HEK293 (cell line): ENCODE results near the gene HDHD5.

ENCODE experiments used
- CTCF ChIA-PET: fragments of 350-600 bp; formaldehyde crosslinking; extraction: SDS; loops from one replicate; lab custom pipeline; 2021; ENCODE audit warnings: antibody characterized with exemption; lab: Yijun Ruan, JAX
- POLR2A ChIA-PET: fragments of 300-600 bp; formaldehyde crosslinking; extraction: SDS; loops from one replicate; lab custom pipeline; 2020; ENCODE audit warnings: antibody characterized with exemption, inconsistent platforms; lab: Yijun Ruan, JAX
- H3K27ac ChIP-seq: fragments of 200-500 bp; sonication (Bioruptor generic); 2 replicates; pipeline ENCODE4 v1.5.1; 2014; ENCODE audit warnings: low read depth, low read length, control low read depth, inconsistent platforms; ENCODE audit errors: extremely low read depth
- H3K36me3 ChIP-seq, 2 experiments: fragments of 200-500 bp in 1 of 2; sonication (Bioruptor generic) in 1 of 2; 1 replicate in 1 of 2; 2 replicates in 1 of 2; pipeline ENCODE4 v1.5.1; 2014 to 2017; ENCODE audit warnings: inconsistent platforms in 2 of 2, low read length in 2 of 2; ENCODE audit not compliant: control insufficient read depth in 2 of 2, insufficient read depth in 1 of 2
- H3K4me1 ChIP-seq: fragments of 200-500 bp; sonication (Bioruptor generic); 2 replicates; pipeline ENCODE4 v1.5.1; 2014; ENCODE audit warnings: mild to moderate bottlenecking, low read length, inconsistent platforms; ENCODE audit not compliant: control insufficient read depth, insufficient read depth
- H3K4me3 ChIP-seq: 2 replicates; pipeline ENCODE4 v1.5.1; 2011; ENCODE audit warnings: low read depth, mild to moderate bottlenecking, control low read depth, low read length, moderate library complexity
- H3K9me3 ChIP-seq: fragments of 200-500 bp; sonication (Bioruptor generic); 2 replicates; pipeline ENCODE4 v1.5.1; 2014; ENCODE audit warnings: low read depth, low read length, inconsistent platforms; ENCODE audit not compliant: control insufficient read depth, insufficient read depth
- KLF9 ChIP-seq: fragments of 450-650 bp; formaldehyde crosslinking; IDR thresholded peaks from 2 replicates; pipeline ENCODE4 v1.5.1; 2016; ENCODE audit warnings: missing biosample characterization, missing genetic modification characterization, low read depth
- OVOL3 ChIP-seq: fragments of 450-650 bp; formaldehyde crosslinking; IDR thresholded peaks from 2 replicates; pipeline ENCODE4 v1.5.1; 2016; ENCODE audit warnings: missing biosample characterization, missing genetic modification characterization
- SALL2 ChIP-seq: fragments of 450-650 bp; formaldehyde crosslinking; IDR thresholded peaks from 2 replicates; pipeline ENCODE4 v1.5.0; 2017; ENCODE audit warnings: missing biosample characterization, mild to moderate bottlenecking, missing genetic modification characterization, borderline replicate concordance
- SP2 ChIP-seq: fragments of 450-650 bp; formaldehyde crosslinking; IDR thresholded peaks from 2 replicates; pipeline ENCODE4 v1.5.1; 2016; ENCODE audit warnings: missing biosample characterization, missing genetic modification characterization
- ZFHX2 ChIP-seq: fragments of 450-650 bp; formaldehyde crosslinking; conservative IDR thresholded peaks from 2 replicates; pipeline ENCODE4 v1.5.1; 2016; ENCODE audit warnings: missing biosample characterization, missing genetic modification characterization
- ZNF133 ChIP-seq: fragments of 450-650 bp; formaldehyde crosslinking; IDR thresholded peaks from 2 replicates; pipeline ENCODE4 v1.5.1; 2016; ENCODE audit warnings: missing biosample characterization, missing genetic modification characterization
- ZNF155 ChIP-seq: fragments of 450-650 bp; formaldehyde crosslinking; IDR thresholded peaks from 2 replicates; pipeline ENCODE4 v1.5.1; 2016; ENCODE audit warnings: missing biosample characterization, missing genetic modification characterization
- ZNF221 ChIP-seq: fragments of 450-650 bp; formaldehyde crosslinking; IDR thresholded peaks from 2 replicates; pipeline ENCODE4 v1.5.1; 2017; ENCODE audit warnings: missing biosample characterization, missing genetic modification characterization, borderline replicate concordance
- ZNF274 ChIP-seq, 2 experiments: fragments of 200-500 bp in 1 of 2; fragments of 450-650 bp in 1 of 2; sonication (Bioruptor generic) in 1 of 2; formaldehyde crosslinking in 1 of 2; IDR thresholded peaks; 2 replicates each; pipeline versions ENCODE4 v1.5.1 to v1.6.1; 2014 to 2016; ENCODE audit warnings: borderline replicate concordance in 1 of 2, inconsistent platforms in 1 of 2, low read length in 1 of 2, missing biosample characterization in 1 of 2, missing genetic modification characterization in 1 of 2
- ZNF292 ChIP-seq: fragments of 450-650 bp; formaldehyde crosslinking; IDR thresholded peaks from 2 replicates; pipeline ENCODE4 v1.5.1; 2016; ENCODE audit warnings: low read depth, missing biosample characterization, missing genetic modification characterization, borderline replicate concordance
- ZNF433 ChIP-seq: fragments of 450-650 bp; formaldehyde crosslinking; IDR thresholded peaks from 2 replicates; pipeline ENCODE4 v1.5.1; 2016; ENCODE audit warnings: missing biosample characterization, missing genetic modification characterization, low read depth
- ZNF571 ChIP-seq: fragments of 450-650 bp; formaldehyde crosslinking; IDR thresholded peaks from 2 replicates; pipeline ENCODE4 v1.5.0; 2017; ENCODE audit warnings: missing biosample characterization, missing genetic modification characterization
- ZNF596 ChIP-seq: fragments of 450-650 bp; IDR thresholded peaks from 2 replicates; pipeline ENCODE4 v1.5.0; 2018; ENCODE audit warnings: missing biosample characterization, mild to moderate bottlenecking, missing genetic modification characterization, moderate library complexity
- ZNF654 ChIP-seq: fragments of 450-650 bp; formaldehyde crosslinking; IDR thresholded peaks from 2 replicates; pipeline ENCODE4 v1.5.1; 2016; ENCODE audit warnings: low read depth, missing biosample characterization, missing genetic modification characterization
- TF ChIP-seq, protein P1 (sequence below): fragments of 450-650 bp; formaldehyde crosslinking; IDR thresholded peaks from 2 replicates; pipeline ENCODE4 v1.5.1; 2017; ENCODE audit warnings: missing biosample characterization, mild to moderate bottlenecking, missing genetic modification characterization, moderate library complexity
- TF ChIP-seq, protein P2 (sequence below): fragments of 450-650 bp; formaldehyde crosslinking; IDR thresholded peaks from 2 replicates; pipeline ENCODE4 v1.5.1; 2016; ENCODE audit warnings: missing biosample characterization, missing genetic modification characterization
- TF ChIP-seq, protein P3 (sequence below): fragments of 450-650 bp; formaldehyde crosslinking; IDR thresholded peaks from 2 replicates; pipeline ENCODE4 v1.5.1; 2017; ENCODE audit warnings: missing biosample characterization, missing genetic modification characterization
- TF ChIP-seq, protein P4 (sequence below): fragments of 450-650 bp; formaldehyde crosslinking; IDR thresholded peaks from 2 replicates; pipeline ENCODE4 v1.5.1; 2016; ENCODE audit warnings: missing biosample characterization, missing genetic modification characterization
- TF ChIP-seq, protein P5 (sequence below): fragments of 450-650 bp; IDR thresholded peaks from 2 replicates; pipeline ENCODE4 v1.5.1; 2018; ENCODE audit warnings: missing biosample characterization, mild to moderate bottlenecking, missing genetic modification characterization
- TF ChIP-seq, protein P6 (sequence below): fragments of 450-650 bp; formaldehyde crosslinking; IDR thresholded peaks from 2 replicates; pipeline ENCODE4 v1.5.1; 2016; ENCODE audit warnings: missing biosample characterization, missing genetic modification characterization

The HDHD5 gene

DNA sequence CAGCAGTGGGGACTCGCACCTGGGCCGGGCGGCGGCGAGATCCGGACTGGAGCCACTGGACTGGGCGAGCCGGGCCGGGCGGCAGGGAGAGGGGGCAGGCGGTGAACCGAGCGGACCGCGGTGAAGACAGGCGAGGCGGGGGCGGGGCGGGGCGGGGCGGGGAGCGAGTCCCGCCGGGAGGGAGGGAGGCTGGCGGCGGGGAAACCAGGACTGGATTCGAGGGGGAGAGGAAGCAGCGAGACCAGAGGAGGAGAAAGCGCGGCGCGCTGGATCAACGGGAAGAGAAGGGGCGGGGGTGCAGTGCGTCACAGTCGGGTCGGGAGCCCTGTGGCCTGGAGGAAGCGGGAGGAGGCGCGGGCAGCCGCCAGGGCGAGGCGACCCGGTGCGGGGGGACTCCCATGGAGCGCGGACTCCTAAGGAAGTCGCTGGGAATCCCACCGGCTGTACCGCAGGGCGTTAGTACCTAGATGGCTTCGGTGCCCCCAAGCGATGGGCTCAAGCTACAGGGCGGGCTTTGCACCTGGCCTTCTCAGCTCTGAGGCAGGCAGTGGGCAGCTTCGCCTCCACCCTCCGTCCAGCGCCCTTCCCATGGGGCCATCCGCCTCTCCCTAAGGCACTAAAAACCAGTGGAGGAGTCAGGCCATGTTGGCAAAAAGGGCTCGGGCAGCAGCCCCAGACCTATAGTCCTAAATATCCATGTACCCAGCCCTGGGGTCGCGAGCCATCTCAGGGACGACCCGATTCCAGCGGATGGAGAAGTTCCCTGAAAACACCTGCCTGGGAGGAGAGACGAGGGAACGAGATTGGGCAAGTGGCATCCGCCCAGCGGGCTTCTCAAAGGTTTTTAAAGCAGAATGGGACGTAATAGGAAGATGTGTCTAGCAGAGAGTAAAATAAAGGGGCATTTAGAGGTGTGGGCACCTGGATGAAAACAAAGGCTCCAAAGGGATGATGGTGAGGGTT is 37.6 kb downstream of the HDHD5 start, which contains the start of gene TMEM121B (continued):
- TF ChIP-seq, protein P1, sequence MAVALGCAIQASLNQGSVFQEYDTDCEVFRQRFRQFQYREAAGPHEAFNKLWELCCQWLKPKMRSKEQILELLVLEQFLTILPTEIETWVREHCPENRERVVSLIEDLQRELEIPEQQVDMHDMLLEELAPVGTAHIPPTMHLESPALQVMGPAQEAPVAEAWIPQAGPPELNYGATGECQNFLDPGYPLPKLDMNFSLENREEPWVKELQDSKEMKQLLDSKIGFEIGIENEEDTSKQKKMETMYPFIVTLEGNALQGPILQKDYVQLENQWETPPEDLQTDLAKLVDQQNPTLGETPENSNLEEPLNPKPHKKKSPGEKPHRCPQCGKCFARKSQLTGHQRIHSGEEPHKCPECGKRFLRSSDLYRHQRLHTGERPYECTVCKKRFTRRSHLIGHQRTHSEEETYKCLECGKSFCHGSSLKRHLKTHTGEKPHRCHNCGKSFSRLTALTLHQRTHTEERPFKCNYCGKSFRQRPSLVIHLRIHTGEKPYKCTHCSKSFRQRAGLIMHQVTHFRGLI (tag by site-specific recombination): no peak
- TF ChIP-seq ZNF654: no peak
- TF ChIP-seq OVOL3 (tag by site-specific recombination): no peak
- no peak for TF ChIP-seq ZNF274 (IDR thresholded peaks at IDR 0.05; ENCODE audit: low read length)
- no peak for TF ChIP-seq ZNF274 (tag by site-specific recombination; IDR thresholded peaks at IDR 0.05; ENCODE audit: borderline replicate concordance)
- peak; percentile 88; the same call in 1 of the 2 replicates for TF ChIP-seq KLF9 (tag by site-specific recombination)
- TF ChIP-seq, protein P2, sequence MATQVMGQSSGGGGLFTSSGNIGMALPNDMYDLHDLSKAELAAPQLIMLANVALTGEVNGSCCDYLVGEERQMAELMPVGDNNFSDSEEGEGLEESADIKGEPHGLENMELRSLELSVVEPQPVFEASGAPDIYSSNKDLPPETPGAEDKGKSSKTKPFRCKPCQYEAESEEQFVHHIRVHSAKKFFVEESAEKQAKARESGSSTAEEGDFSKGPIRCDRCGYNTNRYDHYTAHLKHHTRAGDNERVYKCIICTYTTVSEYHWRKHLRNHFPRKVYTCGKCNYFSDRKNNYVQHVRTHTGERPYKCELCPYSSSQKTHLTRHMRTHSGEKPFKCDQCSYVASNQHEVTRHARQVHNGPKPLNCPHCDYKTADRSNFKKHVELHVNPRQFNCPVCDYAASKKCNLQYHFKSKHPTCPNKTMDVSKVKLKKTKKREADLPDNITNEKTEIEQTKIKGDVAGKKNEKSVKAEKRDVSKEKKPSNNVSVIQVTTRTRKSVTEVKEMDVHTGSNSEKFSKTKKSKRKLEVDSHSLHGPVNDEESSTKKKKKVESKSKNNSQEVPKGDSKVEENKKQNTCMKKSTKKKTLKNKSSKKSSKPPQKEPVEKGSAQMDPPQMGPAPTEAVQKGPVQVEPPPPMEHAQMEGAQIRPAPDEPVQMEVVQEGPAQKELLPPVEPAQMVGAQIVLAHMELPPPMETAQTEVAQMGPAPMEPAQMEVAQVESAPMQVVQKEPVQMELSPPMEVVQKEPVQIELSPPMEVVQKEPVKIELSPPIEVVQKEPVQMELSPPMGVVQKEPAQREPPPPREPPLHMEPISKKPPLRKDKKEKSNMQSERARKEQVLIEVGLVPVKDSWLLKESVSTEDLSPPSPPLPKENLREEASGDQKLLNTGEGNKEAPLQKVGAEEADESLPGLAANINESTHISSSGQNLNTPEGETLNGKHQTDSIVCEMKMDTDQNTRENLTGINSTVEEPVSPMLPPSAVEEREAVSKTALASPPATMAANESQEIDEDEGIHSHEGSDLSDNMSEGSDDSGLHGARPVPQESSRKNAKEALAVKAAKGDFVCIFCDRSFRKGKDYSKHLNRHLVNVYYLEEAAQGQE (tag by site-specific recombination): no peak
- TF ChIP-seq, protein P3, sequence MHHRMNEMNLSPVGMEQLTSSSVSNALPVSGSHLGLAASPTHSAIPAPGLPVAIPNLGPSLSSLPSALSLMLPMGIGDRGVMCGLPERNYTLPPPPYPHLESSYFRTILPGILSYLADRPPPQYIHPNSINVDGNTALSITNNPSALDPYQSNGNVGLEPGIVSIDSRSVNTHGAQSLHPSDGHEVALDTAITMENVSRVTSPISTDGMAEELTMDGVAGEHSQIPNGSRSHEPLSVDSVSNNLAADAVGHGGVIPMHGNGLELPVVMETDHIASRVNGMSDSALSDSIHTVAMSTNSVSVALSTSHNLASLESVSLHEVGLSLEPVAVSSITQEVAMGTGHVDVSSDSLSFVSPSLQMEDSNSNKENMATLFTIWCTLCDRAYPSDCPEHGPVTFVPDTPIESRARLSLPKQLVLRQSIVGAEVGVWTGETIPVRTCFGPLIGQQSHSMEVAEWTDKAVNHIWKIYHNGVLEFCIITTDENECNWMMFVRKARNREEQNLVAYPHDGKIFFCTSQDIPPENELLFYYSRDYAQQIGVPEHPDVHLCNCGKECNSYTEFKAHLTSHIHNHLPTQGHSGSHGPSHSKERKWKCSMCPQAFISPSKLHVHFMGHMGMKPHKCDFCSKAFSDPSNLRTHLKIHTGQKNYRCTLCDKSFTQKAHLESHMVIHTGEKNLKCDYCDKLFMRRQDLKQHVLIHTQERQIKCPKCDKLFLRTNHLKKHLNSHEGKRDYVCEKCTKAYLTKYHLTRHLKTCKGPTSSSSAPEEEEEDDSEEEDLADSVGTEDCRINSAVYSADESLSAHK (tag by site-specific recombination): 0 out of 2 replicates have a peak, but pooled peaks have one; percentile 30
- TF ChIP-seq ZNF221 (tag by site-specific recombination): no peak
- TF ChIP-seq SP2 (tag by site-specific recombination): peak; percentile 75
- no peak for TF ChIP-seq SALL2

DNA sequence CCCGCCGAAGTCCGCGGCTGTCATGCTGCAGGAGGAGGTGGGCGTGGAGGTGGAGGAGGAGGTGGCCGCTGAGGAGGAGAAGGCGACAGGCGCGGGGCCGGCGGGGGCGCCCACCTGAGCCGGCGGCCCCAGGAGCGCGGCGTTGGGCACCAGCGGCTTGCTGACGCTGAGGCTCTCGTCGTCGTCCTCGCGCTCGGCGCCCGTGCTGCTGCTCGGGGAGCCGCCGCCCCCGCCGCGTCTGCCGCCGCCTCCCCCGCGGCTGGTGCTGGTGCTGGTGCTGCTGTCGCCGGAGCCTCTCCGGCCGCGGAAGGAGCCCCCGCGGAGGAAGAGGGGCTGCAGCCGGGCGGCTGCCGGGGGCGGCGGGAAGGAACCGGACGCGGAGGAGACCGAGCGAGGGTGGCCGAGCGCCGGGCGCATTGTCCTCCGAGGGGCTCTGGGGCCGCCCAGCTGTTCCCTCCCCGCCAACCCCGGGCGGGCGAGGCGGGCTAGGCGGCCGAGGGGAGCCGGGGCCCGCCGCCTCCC is 38.3 kb downstream of the HDHD5 start:
- CTCF ChIA-PET: interaction anchor here (1.6 kb wide), 1 partner anchor 51 kb away, joined by 7 read pairs; no protein-coding TSS in a partner anchor
- Histone ChIP-seq H3K9me3 (no peaks in the 10 kb centered on the region), H3K36me3 (no peaks in the 10 kb centered on the region), H3K27ac (peak overlapping the region; percentile 31; the same call in 1 of the 2 replicates), H3K4me3 (peak overlapping the region; percentile 57), H3K4me1 (no peaks in the 10 kb centered on the region)
- POLR2A ChIA-PET: no interaction called here
- no peak for TF ChIP-seq ZNF155
- TF ChIP-seq, protein P4, sequence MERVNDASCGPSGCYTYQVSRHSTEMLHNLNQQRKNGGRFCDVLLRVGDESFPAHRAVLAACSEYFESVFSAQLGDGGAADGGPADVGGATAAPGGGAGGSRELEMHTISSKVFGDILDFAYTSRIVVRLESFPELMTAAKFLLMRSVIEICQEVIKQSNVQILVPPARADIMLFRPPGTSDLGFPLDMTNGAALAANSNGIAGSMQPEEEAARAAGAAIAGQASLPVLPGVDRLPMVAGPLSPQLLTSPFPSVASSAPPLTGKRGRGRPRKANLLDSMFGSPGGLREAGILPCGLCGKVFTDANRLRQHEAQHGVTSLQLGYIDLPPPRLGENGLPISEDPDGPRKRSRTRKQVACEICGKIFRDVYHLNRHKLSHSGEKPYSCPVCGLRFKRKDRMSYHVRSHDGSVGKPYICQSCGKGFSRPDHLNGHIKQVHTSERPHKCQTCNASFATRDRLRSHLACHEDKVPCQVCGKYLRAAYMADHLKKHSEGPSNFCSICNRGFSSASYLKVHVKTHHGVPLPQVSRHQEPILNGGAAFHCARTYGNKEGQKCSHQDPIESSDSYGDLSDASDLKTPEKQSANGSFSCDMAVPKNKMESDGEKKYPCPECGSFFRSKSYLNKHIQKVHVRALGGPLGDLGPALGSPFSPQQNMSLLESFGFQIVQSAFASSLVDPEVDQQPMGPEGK (tag by site-specific recombination): no peak
- no peak for TF ChIP-seq ZNF292 (tag by site-specific recombination)
- TF ChIP-seq, protein P5, sequence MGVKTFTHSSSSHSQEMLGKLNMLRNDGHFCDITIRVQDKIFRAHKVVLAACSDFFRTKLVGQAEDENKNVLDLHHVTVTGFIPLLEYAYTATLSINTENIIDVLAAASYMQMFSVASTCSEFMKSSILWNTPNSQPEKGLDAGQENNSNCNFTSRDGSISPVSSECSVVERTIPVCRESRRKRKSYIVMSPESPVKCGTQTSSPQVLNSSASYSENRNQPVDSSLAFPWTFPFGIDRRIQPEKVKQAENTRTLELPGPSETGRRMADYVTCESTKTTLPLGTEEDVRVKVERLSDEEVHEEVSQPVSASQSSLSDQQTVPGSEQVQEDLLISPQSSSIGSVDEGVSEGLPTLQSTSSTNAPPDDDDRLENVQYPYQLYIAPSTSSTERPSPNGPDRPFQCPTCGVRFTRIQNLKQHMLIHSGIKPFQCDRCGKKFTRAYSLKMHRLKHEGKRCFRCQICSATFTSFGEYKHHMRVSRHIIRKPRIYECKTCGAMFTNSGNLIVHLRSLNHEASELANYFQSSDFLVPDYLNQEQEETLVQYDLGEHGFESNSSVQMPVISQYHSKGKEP (tag by site-specific recombination): no peak
- peak; percentile 61 for TF ChIP-seq ZFHX2 (tag by site-specific recombination)
- TF ChIP-seq ZNF133: no peak
- TF ChIP-seq ZNF571 (tag by site-specific recombination): no peak
- TF ChIP-seq, protein P6, sequence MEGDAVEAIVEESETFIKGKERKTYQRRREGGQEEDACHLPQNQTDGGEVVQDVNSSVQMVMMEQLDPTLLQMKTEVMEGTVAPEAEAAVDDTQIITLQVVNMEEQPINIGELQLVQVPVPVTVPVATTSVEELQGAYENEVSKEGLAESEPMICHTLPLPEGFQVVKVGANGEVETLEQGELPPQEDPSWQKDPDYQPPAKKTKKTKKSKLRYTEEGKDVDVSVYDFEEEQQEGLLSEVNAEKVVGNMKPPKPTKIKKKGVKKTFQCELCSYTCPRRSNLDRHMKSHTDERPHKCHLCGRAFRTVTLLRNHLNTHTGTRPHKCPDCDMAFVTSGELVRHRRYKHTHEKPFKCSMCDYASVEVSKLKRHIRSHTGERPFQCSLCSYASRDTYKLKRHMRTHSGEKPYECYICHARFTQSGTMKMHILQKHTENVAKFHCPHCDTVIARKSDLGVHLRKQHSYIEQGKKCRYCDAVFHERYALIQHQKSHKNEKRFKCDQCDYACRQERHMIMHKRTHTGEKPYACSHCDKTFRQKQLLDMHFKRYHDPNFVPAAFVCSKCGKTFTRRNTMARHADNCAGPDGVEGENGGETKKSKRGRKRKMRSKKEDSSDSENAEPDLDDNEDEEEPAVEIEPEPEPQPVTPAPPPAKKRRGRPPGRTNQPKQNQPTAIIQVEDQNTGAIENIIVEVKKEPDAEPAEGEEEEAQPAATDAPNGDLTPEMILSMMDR: no peak
- TF ChIP-seq ZNF433 (tag by site-specific recombination): no peak
- TF ChIP-seq ZNF596: peak; percentile 27; the same call in 1 of the 2 replicates
